ENCODE data around the gene RGS16.
A peak's percentile ranks its signal among the peaks of the same experiment; 100 is the strongest.

Gene RGS16
- total RNA-seq, result 32.5 to 81.3 (median 46.3) reads per million in 3 donors

- Histone ChIP-seq H3K27me3 (replicated peaks; ENCODE audit: control insufficient read depth, insufficient read depth, low read length, poor library complexity, severe bottlenecking) (no peaks in the 10 kb centered on the region), H3K4me1 (ENCODE audit: control insufficient read depth, insufficient read depth, low read length, poor library complexity, severe bottlenecking) (peaks cover 23% of the 10 kb centered on the region), H3K36me3 (ENCODE audit: control insufficient read depth, insufficient read depth, low read length) (peaks cover 16% of the 10 kb centered on the region), H3K4me3 (ENCODE audit: insufficient read depth, low read depth, low read length, poor library complexity, severe bottlenecking) (peak within 1 kb of the TSS; percentile 52), H3K27ac (ENCODE audit: insufficient read depth, low read length, poor library complexity, severe bottlenecking) (peak within 1 kb of the TSS; percentile 66), H3K9me3 (ENCODE audit: control insufficient read depth, low read length) (no peaks in the 10 kb centered on the region)
- DNase-seq, result peak; percentile 82 to 86 (median 83)
These were observed at the start of gene RGS16 for GRCh38 chr1:182604175-182605164. TSS of gene RGS16 (minus strand) at chr1:182604389. CDS start at chr1:182604259, 130 bp downstream.

GRCh38 chr1:182653986-182654385 is 49.8 kb upstream of the RGS16 start:
- no peak overlapping the region for H3K27ac ChIP-seq (ENCODE audit: insufficient read depth, low read length, poor library complexity, severe bottlenecking)
- no peak overlapping the region for H3K4me3 ChIP-seq (ENCODE audit: insufficient read depth, low read depth, low read length, poor library complexity, severe bottlenecking)
- no peaks in the 10 kb centered on the region for H3K4me1 ChIP-seq (ENCODE audit: control insufficient read depth, insufficient read depth, low read length, poor library complexity, severe bottlenecking)
- H3K27me3 ChIP-seq (replicated peaks; ENCODE audit: control insufficient read depth, insufficient read depth, low read length, poor library complexity, severe bottlenecking), result no peaks in the 10 kb centered on the region
- no peaks in the 10 kb centered on the region for H3K36me3 ChIP-seq (ENCODE audit: control insufficient read depth, insufficient read depth, low read length)
- H3K9me3 ChIP-seq (ENCODE audit: control insufficient read depth, low read length), result no peaks in the 10 kb centered on the region
- no peak for DNase-seq

GRCh38 chr1:182652933-182653332 is 48.7 kb upstream of the RGS16 start:
- H3K9me3 ChIP-seq (ENCODE audit: control insufficient read depth, low read length), result no peaks in the 10 kb centered on the region
- H3K27me3 ChIP-seq (replicated peaks; ENCODE audit: control insufficient read depth, insufficient read depth, low read length, poor library complexity, severe bottlenecking), result no peaks in the 10 kb centered on the region
- H3K4me3 ChIP-seq (ENCODE audit: insufficient read depth, low read depth, low read length, poor library complexity, severe bottlenecking), result no peak overlapping the region
- DNase-seq, result no peak
- no peak overlapping the region for H3K27ac ChIP-seq (ENCODE audit: insufficient read depth, low read length, poor library complexity, severe bottlenecking)
- no peaks in the 10 kb centered on the region for H3K36me3 ChIP-seq (ENCODE audit: control insufficient read depth, insufficient read depth, low read length)
- H3K4me1 ChIP-seq (ENCODE audit: control insufficient read depth, insufficient read depth, low read length, poor library complexity, severe bottlenecking), result no peaks in the 10 kb centered on the region

- Histone ChIP-seq H3K36me3 (ENCODE audit: control insufficient read depth, insufficient read depth, low read length) (no peaks in the 10 kb centered on the region), H3K9me3 (ENCODE audit: control insufficient read depth, low read length) (no peaks in the 10 kb centered on the region), H3K4me3 (ENCODE audit: insufficient read depth, low read depth, low read length, poor library complexity, severe bottlenecking) (no peak overlapping the region), H3K4me1 (ENCODE audit: control insufficient read depth, insufficient read depth, low read length, poor library complexity, severe bottlenecking) (no peaks in the 10 kb centered on the region), H3K27ac (ENCODE audit: insufficient read depth, low read length, poor library complexity, severe bottlenecking) (no peak overlapping the region), H3K27me3 (replicated peaks; ENCODE audit: control insufficient read depth, insufficient read depth, low read length, poor library complexity, severe bottlenecking) (no peaks in the 10 kb centered on the region)
- no peak for DNase-seq
These were observed 47.1 kb upstream of the RGS16 start for GRCh38 chr1:182651339-182651724.

GRCh38 chr1:182650678-182651338 is 46.6 kb upstream of the RGS16 start:
- no peak overlapping the region for H3K27ac ChIP-seq (ENCODE audit: insufficient read depth, low read length, poor library complexity, severe bottlenecking)
- H3K4me1 ChIP-seq (ENCODE audit: control insufficient read depth, insufficient read depth, low read length, poor library complexity, severe bottlenecking), result no peaks in the 10 kb centered on the region
- DNase-seq, result no peak
- no peaks in the 10 kb centered on the region for H3K36me3 ChIP-seq (ENCODE audit: control insufficient read depth, insufficient read depth, low read length)
- no peaks in the 10 kb centered on the region for H3K27me3 ChIP-seq (replicated peaks; ENCODE audit: control insufficient read depth, insufficient read depth, low read length, poor library complexity, severe bottlenecking)
- H3K4me3 ChIP-seq (ENCODE audit: insufficient read depth, low read depth, low read length, poor library complexity, severe bottlenecking), result no peak overlapping the region
- H3K9me3 ChIP-seq (ENCODE audit: control insufficient read depth, low read length), result no peaks in the 10 kb centered on the region

GRCh38 chr1:182649041-182649440 is 44.9 kb upstream of the RGS16 start:
- H3K27me3 ChIP-seq (replicated peaks; ENCODE audit: control insufficient read depth, insufficient read depth, low read length, poor library complexity, severe bottlenecking), result no peaks in the 10 kb centered on the region
- no peak for DNase-seq
- H3K4me3 ChIP-seq (ENCODE audit: insufficient read depth, low read depth, low read length, poor library complexity, severe bottlenecking), result no peak overlapping the region
- no peaks in the 10 kb centered on the region for H3K9me3 ChIP-seq (ENCODE audit: control insufficient read depth, low read length)
- H3K36me3 ChIP-seq (ENCODE audit: control insufficient read depth, insufficient read depth, low read length), result no peaks in the 10 kb centered on the region
- no peaks in the 10 kb centered on the region for H3K4me1 ChIP-seq (ENCODE audit: control insufficient read depth, insufficient read depth, low read length, poor library complexity, severe bottlenecking)
- no peak overlapping the region for H3K27ac ChIP-seq (ENCODE audit: insufficient read depth, low read length, poor library complexity, severe bottlenecking)

GRCh38 chr1:182646739-182647138 is 42.5 kb upstream of the RGS16 start:
- DNase-seq, result no peak
- H3K27me3 ChIP-seq (replicated peaks; ENCODE audit: control insufficient read depth, insufficient read depth, low read length, poor library complexity, severe bottlenecking), result no peaks in the 10 kb centered on the region
- no peak overlapping the region for H3K4me3 ChIP-seq (ENCODE audit: insufficient read depth, low read depth, low read length, poor library complexity, severe bottlenecking)
- no peaks in the 10 kb centered on the region for H3K36me3 ChIP-seq (ENCODE audit: control insufficient read depth, insufficient read depth, low read length)
- H3K4me1 ChIP-seq (ENCODE audit: control insufficient read depth, insufficient read depth, low read length, poor library complexity, severe bottlenecking), result no peaks in the 10 kb centered on the region
- H3K9me3 ChIP-seq (ENCODE audit: control insufficient read depth, low read length), result no peaks in the 10 kb centered on the region
- H3K27ac ChIP-seq (ENCODE audit: insufficient read depth, low read length, poor library complexity, severe bottlenecking), result no peak overlapping the region

GRCh38 chr1:182644886-182645285 is 40.7 kb upstream of the RGS16 start:
- H3K9me3 ChIP-seq (ENCODE audit: control insufficient read depth, low read length), result no peaks in the 10 kb centered on the region
- H3K4me1 ChIP-seq (ENCODE audit: control insufficient read depth, insufficient read depth, low read length, poor library complexity, severe bottlenecking), result no peaks in the 10 kb centered on the region
- H3K4me3 ChIP-seq (ENCODE audit: insufficient read depth, low read depth, low read length, poor library complexity, severe bottlenecking), result no peak overlapping the region
- DNase-seq, result no peak
- H3K27ac ChIP-seq (ENCODE audit: insufficient read depth, low read length, poor library complexity, severe bottlenecking), result no peak overlapping the region
- H3K27me3 ChIP-seq (replicated peaks; ENCODE audit: control insufficient read depth, insufficient read depth, low read length, poor library complexity, severe bottlenecking), result no peaks in the 10 kb centered on the region
- no peaks in the 10 kb centered on the region for H3K36me3 ChIP-seq (ENCODE audit: control insufficient read depth, insufficient read depth, low read length)

GRCh38 chr1:182643699-182644098 is 39.5 kb upstream of the RGS16 start:
- H3K9me3 ChIP-seq (ENCODE audit: control insufficient read depth, low read length), result no peaks in the 10 kb centered on the region
- H3K36me3 ChIP-seq (ENCODE audit: control insufficient read depth, insufficient read depth, low read length), result no peaks in the 10 kb centered on the region
- no peak for DNase-seq
- no peaks in the 10 kb centered on the region for H3K27me3 ChIP-seq (replicated peaks; ENCODE audit: control insufficient read depth, insufficient read depth, low read length, poor library complexity, severe bottlenecking)
- no peak overlapping the region for H3K27ac ChIP-seq (ENCODE audit: insufficient read depth, low read length, poor library complexity, severe bottlenecking)
- no peaks in the 10 kb centered on the region for H3K4me1 ChIP-seq (ENCODE audit: control insufficient read depth, insufficient read depth, low read length, poor library complexity, severe bottlenecking)
- no peak overlapping the region for H3K4me3 ChIP-seq (ENCODE audit: insufficient read depth, low read depth, low read length, poor library complexity, severe bottlenecking)

- no peaks in the 10 kb centered on the region for H3K4me1 ChIP-seq (ENCODE audit: control insufficient read depth, insufficient read depth, low read length, poor library complexity, severe bottlenecking)
- no peaks in the 10 kb centered on the region for H3K9me3 ChIP-seq (ENCODE audit: control insufficient read depth, low read length)
- H3K27me3 ChIP-seq (replicated peaks; ENCODE audit: control insufficient read depth, insufficient read depth, low read length, poor library complexity, severe bottlenecking), result no peaks in the 10 kb centered on the region
- no peak for DNase-seq
- H3K27ac ChIP-seq (ENCODE audit: insufficient read depth, low read length, poor library complexity, severe bottlenecking), result no peak overlapping the region
- H3K4me3 ChIP-seq (ENCODE audit: insufficient read depth, low read depth, low read length, poor library complexity, severe bottlenecking), result no peak overlapping the region
- H3K36me3 ChIP-seq (ENCODE audit: control insufficient read depth, insufficient read depth, low read length), result no peaks in the 10 kb centered on the region
These were observed 38.3 kb upstream of the RGS16 start for GRCh38 chr1:182642461-182642860.

Measured in effector memory CD4-positive, alpha-beta T cell (primary cell).